Liver (tissue), 9 donors: Measurements from ENCODE around the gene MICAL3. TPM values are rescaled to one million over a fixed set of nuclear protein-coding genes. Genes with fewer than 3 reads are reported as not detected.
A peak's percentile ranks its signal among the peaks of the same experiment; 100 is the strongest.

ENCODE experiments used
- DNase-seq: peaks from one replicate; pipeline ENCODE4 v3.0.0-alpha.2; 2017; ENCODE audit warnings: low spot score
- H3K27ac ChIP-seq, 2 donors: one replicate each; pipeline ENCODE4 v1.7.0; 2013; ENCODE audit warnings: inconsistent platforms in 2 of 2, low read length in 2 of 2, control low read depth in 1 of 2, low read depth in 1 of 2, mild to moderate bottlenecking in 1 of 2
- H3K27me3 ChIP-seq, 4 donors: one replicate each; pipeline versions ENCODE4 v1.6.1 to v1.7.0; 2013; ENCODE audit warnings: low read length in 3 of 4, inconsistent platforms in 1 of 4, mild to moderate bottlenecking in 1 of 4, moderate library complexity in 1 of 4; ENCODE audit not compliant: control insufficient read depth in 4 of 4, insufficient read depth in 4 of 4
- H3K36me3 ChIP-seq, 4 donors: one replicate each; pipeline versions ENCODE4 v1.6.1 to v1.7.0; 2013; ENCODE audit warnings: low read length in 3 of 4, mild to moderate bottlenecking in 3 of 4, low read depth in 1 of 4, moderate library complexity in 1 of 4; ENCODE audit not compliant: control insufficient read depth in 4 of 4, insufficient read depth in 3 of 4
- H3K4me1 ChIP-seq, 4 donors: one replicate each; pipeline versions ENCODE4 v1.6.1 to v1.7.0; 2013; ENCODE audit warnings: low read length in 3 of 4, mild to moderate bottlenecking in 3 of 4, moderate library complexity in 1 of 4; ENCODE audit not compliant: control insufficient read depth in 4 of 4, insufficient read depth in 4 of 4
- H3K4me3 ChIP-seq, 3 donors: one replicate each; pipeline versions ENCODE4 v1.6.1 to v1.7.0; 2013; ENCODE audit warnings: low read length in 3 of 3, control low read depth in 1 of 3, low read depth in 1 of 3, mild to moderate bottlenecking in 1 of 3
- H3K9ac ChIP-seq, 2 donors: one replicate each; pipeline ENCODE4 v1.7.0; 2013; ENCODE audit warnings: low read length in 2 of 2, mild to moderate bottlenecking in 2 of 2, moderate library complexity in 2 of 2, control low read depth in 1 of 2, low read depth in 1 of 2
- H3K9me3 ChIP-seq, 4 donors: one replicate each; pipeline versions ENCODE4 v1.6.1 to v1.7.0; 2013; ENCODE audit warnings: low read length in 3 of 4; ENCODE audit not compliant: control insufficient read depth in 4 of 4
- EGR1 ChIP-seq, 2 donors: IDR thresholded peaks; 2 replicates each; pipeline ENCODE4 v1.6.1; 2016 to 2018; ENCODE audit warnings: antibody characterized with exemption in 2 of 2, low read depth in 2 of 2
- FOXA1 ChIP-seq: IDR thresholded peaks from 2 replicates; pipeline ENCODE4 v1.6.1; 2016; ENCODE audit warnings: antibody characterized with exemption
- FOXA2 ChIP-seq: IDR thresholded peaks from 2 replicates; pipeline ENCODE4 v1.6.1; 2016; ENCODE audit warnings: antibody characterized with exemption
- GABPA ChIP-seq, 2 donors: IDR thresholded peaks in 1 of 2; conservative IDR thresholded peaks in 1 of 2; 2 replicates each; pipeline ENCODE4 v1.6.1; 2016; ENCODE audit warnings: antibody characterized with exemption in 2 of 2, mild to moderate bottlenecking in 1 of 2, moderate library complexity in 1 of 2
- HNF4A ChIP-seq, 2 donors: conservative IDR thresholded peaks; 2 replicates each; pipeline ENCODE4 v1.6.1; 2016; ENCODE audit warnings: antibody characterized with exemption in 2 of 2, mild to moderate bottlenecking in 2 of 2
- HNF4G ChIP-seq: IDR thresholded peaks from 2 replicates; pipeline ENCODE4 v1.6.1; 2016; ENCODE audit warnings: antibody characterized with exemption
- JUND ChIP-seq, 2 donors: IDR thresholded peaks; 2 replicates each; pipeline ENCODE4 v1.6.1; 2016; ENCODE audit warnings: antibody characterized with exemption in 2 of 2
- MAX ChIP-seq: IDR thresholded peaks from 2 replicates; pipeline ENCODE4 v1.6.1; 2016; ENCODE audit warnings: antibody characterized with exemption
- NR2F2 ChIP-seq: IDR thresholded peaks from 2 replicates; pipeline ENCODE4 v1.6.1; 2016; ENCODE audit warnings: antibody characterized with exemption
- RAD21 ChIP-seq, 2 donors: IDR thresholded peaks; 2 replicates each; pipeline ENCODE4 v1.6.1; 2016; ENCODE audit warnings: antibody characterized with exemption in 2 of 2, mild to moderate bottlenecking in 2 of 2
- REST ChIP-seq: IDR thresholded peaks from 2 replicates; pipeline ENCODE4 v1.6.1; 2016; ENCODE audit warnings: antibody characterized with exemption, mild to moderate bottlenecking
- RXRA ChIP-seq, 2 donors: IDR thresholded peaks; 2 replicates each; pipeline ENCODE4 v1.6.1; 2017 to 2018; ENCODE audit warnings: antibody characterized with exemption in 2 of 2, mild to moderate bottlenecking in 1 of 2
- SP1 ChIP-seq: IDR thresholded peaks from 2 replicates; pipeline ENCODE4 v1.6.1; 2018; ENCODE audit warnings: antibody characterized with exemption, mild to moderate bottlenecking
- YY1 ChIP-seq: IDR thresholded peaks from 2 replicates; pipeline ENCODE4 v1.6.1; 2016; ENCODE audit warnings: antibody characterized with exemption, mild to moderate bottlenecking
- ZBTB33 ChIP-seq: IDR thresholded peaks from 2 replicates; pipeline ENCODE4 v1.6.1; 2016; ENCODE audit warnings: antibody characterized with exemption
- WGBS: extraction: QIAGEN DNeasy Blood & Tissue Kit; methylation state at CpG from one replicate; pipeline ENCODE4 v1.1.7; 2013; 5-methylcytosine and 5-hydroxymethylcytosine counted together
- polyA plus RNA-seq, 2 donors: library from polyadenylated mRNA; stranded (reverse) in 1 of 2; unstranded in 1 of 2; fragments of 200-250 nt in 1 of 2; fragments of >200 nt in 1 of 2; fragmentation: Nextera tagmentation in 1 of 2; extraction: Ambion mirVana in 1 of 2; gene quantifications; one replicate each; pipeline versions ENCODE4 v1.2.1 to v1.2.3, GENCODE V29; 2013 to 2015
- total RNA-seq, 2 donors: library from RNA; depleted of rRNA; stranded (reverse); fragments of >200 nt; gene quantifications; one replicate each; pipeline ENCODE4 v1.2.3, GENCODE V29; 2014
- TF ChIP-seq, protein P1 (sequence below): IDR thresholded peaks from 2 replicates; pipeline ENCODE4 v1.6.1; 2016; ENCODE audit warnings: antibody characterized with exemption
- donor health status: healthy.
- donor health status: healthy.
- donor health status: healthy.
- donor health status: healthy.
- donor health status: healthy.

MICAL3 gene
- total and polyA plus RNA-seq, 4 donors = 6.4 to 38.4 (median 23.4) TPM

- WGBS = 88% methylated on average over 3 of the region's 3 CpGs
- H3K4me1 ChIP-seq = peaks cover 3 to 25% (median 13%) of the 10 kb centered on the region in 4 donors
- H3K27ac ChIP-seq = peak overlapping the region in 1 of 2 donors; percentile 11
- H3K36me3 ChIP-seq = peaks cover 0 to 2% (median 0%) of the 10 kb centered on the region in 4 donors
- DNase-seq = no peak
- no peak overlapping the region for H3K4me3 ChIP-seq
- H3K27me3 ChIP-seq = no peaks in the 10 kb centered on the region
- H3K9me3 ChIP-seq = no peaks in the 10 kb centered on the region
- no peak for TF ChIP-seq MAX
- no peak for TF ChIP-seq SP1
- no peak for TF ChIP-seq ZBTB33
- no peak for TF ChIP-seq RXRA (IDR thresholded peaks at IDR 0.05)
- no peak for TF ChIP-seq FOXA1
- TF ChIP-seq NR2F2 = no peak
- TF ChIP-seq, protein P1, sequence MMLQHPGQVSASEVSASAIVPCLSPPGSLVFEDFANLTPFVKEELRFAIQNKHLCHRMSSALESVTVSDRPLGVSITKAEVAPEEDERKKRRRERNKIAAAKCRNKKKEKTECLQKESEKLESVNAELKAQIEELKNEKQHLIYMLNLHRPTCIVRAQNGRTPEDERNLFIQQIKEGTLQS = no peak
- no peak overlapping the region for H3K9ac ChIP-seq
These were observed 178.6 kb downstream of the MICAL3 start for GRCh38 chr22:17845790-17846189.

DNA sequence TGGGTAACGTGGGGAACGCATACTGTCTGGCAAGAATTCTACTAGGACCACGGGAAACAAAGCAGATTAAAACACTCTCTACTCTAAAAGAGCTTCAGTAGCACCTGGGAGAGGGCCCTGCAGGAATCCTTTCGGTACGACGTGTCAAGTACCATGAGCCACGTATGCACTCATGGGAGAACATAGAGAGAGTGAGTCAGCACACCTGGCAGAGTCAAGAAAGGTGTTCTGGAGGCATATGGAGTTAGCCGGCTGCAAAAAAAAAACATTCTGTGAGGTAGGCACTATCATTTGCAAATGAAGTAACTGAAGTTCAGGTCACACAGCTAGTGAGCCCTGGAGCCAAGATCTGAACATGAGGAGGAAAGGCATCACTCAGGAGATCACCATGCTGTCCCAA is 179.0 kb downstream of the MICAL3 start:
- Histone ChIP-seq H3K36me3 (peaks cover 0 to 2% (median 0%) of the 10 kb centered on the region in 4 donors), H3K4me1 (peaks cover 3 to 30% (median 17%) of the 10 kb centered on the region in 4 donors), H3K27me3 (no peaks in the 10 kb centered on the region), H3K4me3 (no peak overlapping the region), H3K9ac (no peak overlapping the region), H3K27ac (no peak overlapping the region), H3K9me3 (no peaks in the 10 kb centered on the region)
- no peak for TF ChIP-seq GABPA (IDR thresholded peaks at IDR 0.05 in 1 of 2, conservative IDR thresholded peaks at IDR 0.05 in 1 of 2)
- no peak for TF ChIP-seq REST
- TF ChIP-seq JUND (IDR thresholded peaks at IDR 0.05) = no peak
- TF ChIP-seq RXRA (IDR thresholded peaks at IDR 0.05) = no peak
- no peak for TF ChIP-seq RAD21 (IDR thresholded peaks at IDR 0.05)
- no peak for TF ChIP-seq FOXA1
- TF ChIP-seq HNF4A (conservative IDR thresholded peaks at IDR 0.05) = no peak
- no peak for TF ChIP-seq HNF4G
- TF ChIP-seq ZBTB33 = no peak
- no peak for TF ChIP-seq MAX
- TF ChIP-seq SP1 = no peak
- TF ChIP-seq, protein P1 = no peak
- TF ChIP-seq EGR1 (IDR thresholded peaks at IDR 0.05; ENCODE audit: low read depth in 2 of 2) = no peak
- no peak for TF ChIP-seq FOXA2
- TF ChIP-seq YY1 = no peak
- DNase-seq = no peak
- 95% methylated on average over 8 of the region's 8 CpGs for WGBS
